ENCODE data around the gene TTLL3. TPM values are rescaled to one million over a fixed set of nuclear protein-coding genes. Genes with fewer than 3 reads are reported as not detected.

TTLL3 gene
- total and polyA plus RNA-seq, 2 of the 8 experiments (the other 6 are each of a cell fraction or from before 2014, with no cell fraction given): 5.9 to 8.9 TPM

DNA sequence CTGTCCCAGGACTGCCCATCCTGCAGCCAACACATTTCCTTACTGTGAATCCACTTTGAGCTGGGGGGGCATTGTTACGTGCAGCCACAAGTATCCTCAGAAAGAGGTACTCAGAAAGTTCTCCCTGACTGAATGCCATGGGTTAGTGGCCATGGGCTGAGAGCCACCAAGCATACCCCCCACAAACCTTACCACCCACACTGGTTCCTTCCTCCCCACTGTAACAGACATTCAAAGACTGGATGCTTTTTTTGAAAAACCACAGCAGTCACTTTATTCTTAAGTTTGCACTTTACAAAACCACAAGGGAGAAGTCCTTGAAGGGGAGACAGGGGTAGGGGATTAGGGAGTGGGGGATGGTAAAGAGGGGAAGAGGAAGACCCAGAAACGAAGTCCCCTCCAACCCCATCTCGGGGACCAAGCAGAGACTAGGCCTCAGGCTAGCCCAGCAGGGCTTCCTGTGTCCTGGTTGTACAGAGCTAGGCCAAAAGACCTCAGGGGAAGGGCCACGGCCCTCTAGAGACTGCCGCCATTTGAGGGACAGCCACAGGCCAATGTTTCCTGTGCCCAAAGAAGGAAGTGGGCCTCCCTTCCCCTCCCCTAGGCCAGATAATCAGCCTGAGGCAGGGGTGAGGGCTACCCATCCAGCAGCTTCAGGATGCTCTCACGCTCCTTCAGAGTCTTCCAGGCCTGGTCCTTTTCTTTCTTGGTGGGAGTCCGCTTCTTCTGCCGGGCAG lies 30.2 kb upstream of the TTLL3 start:
- Histone ChIP-seq H3K9ac (replicated peaks in 1 of 4; ENCODE audit: extremely low read depth in 1 of 4, low read depth in 3 of 4, low read length in 3 of 4) (no peak overlapping the region), H3K4me3 (ENCODE audit: extremely low read depth in 1 of 4, insufficient read depth in 2 of 4, low read depth in 3 of 4, low read length in 4 of 4) (no peak overlapping the region), H3K56ac (replicated peaks; ENCODE audit: insufficient read length, low read depth, low read length) (no peak overlapping the region), H2BK120ac (replicated peaks; ENCODE audit: low read depth, low read length) (no peak overlapping the region), H3K4me1 (replicated peaks in 1 of 4; ENCODE audit: control insufficient read depth in 3 of 4, insufficient read depth in 4 of 4, low read length in 3 of 4) (no peaks in the 10 kb centered on the region), H3K36me3 (ENCODE audit: control insufficient read depth in 2 of 4, insufficient read depth in 4 of 4, low read length in 3 of 4) (peaks cover 2 to 26% (median 17%) of the 10 kb centered on the region in 4 experiments), H3K23me2 (ENCODE audit: low read depth, low read length) (no peaks in the 10 kb centered on the region; the same call in 1 of the 2 replicates), H4K20me1 (replicated peaks in 1 of 2; ENCODE audit: control insufficient read depth in 1 of 2, insufficient read depth in 2 of 2, low read length in 2 of 2) (no peaks in the 10 kb centered on the region), H2BK5ac (ENCODE audit: low read depth, low read length) (no peak overlapping the region), H4K5ac (ENCODE audit: insufficient read length, low read depth, low read length) (no peak overlapping the region), H2BK20ac (ENCODE audit: low read length) (no peak overlapping the region), H3K79me2 (ENCODE audit: control insufficient read depth in 1 of 2, insufficient read depth in 2 of 2, low read length in 2 of 2) (no peaks in the 10 kb centered on the region), H3K4ac (replicated peaks; ENCODE audit: insufficient read length, low read depth, low read length) (no peak overlapping the region), H3K23ac (ENCODE audit: insufficient read length) (no peak overlapping the region), H2BK15ac (ENCODE audit: low read length) (no peak overlapping the region), H3K14ac (ENCODE audit: insufficient read length) (no peak overlapping the region), H3K79me1 (ENCODE audit: low read depth, low read length) (no peaks in the 10 kb centered on the region), H2AFZ (ENCODE audit: low read length) (no peak overlapping the region), H2BK12ac (ENCODE audit: low read depth, low read length) (no peak overlapping the region), H3K27me3 (replicated peaks in 1 of 4; ENCODE audit: control insufficient read depth in 3 of 4, extremely low read depth in 1 of 4, insufficient read depth in 3 of 4, low read length in 3 of 4) (peaks cover 0 to 3% (median 0%) of the 10 kb centered on the region in 4 experiments; a peak in 1 of 7 replicates), H2AK5ac (ENCODE audit: low read depth, low read length) (no peak overlapping the region), H3K27ac (ENCODE audit: low read depth, low read length) (no peak overlapping the region), H3K18ac (ENCODE audit: extremely low read depth, low read length) (no peak overlapping the region), H3K4me2 (ENCODE audit: insufficient read depth in 1 of 2, low read depth in 2 of 2, low read length in 2 of 2) (no peak overlapping the region), H4K8ac (ENCODE audit: extremely low read depth, insufficient read depth, low read length) (no peak overlapping the region), H3K9me3 (ENCODE audit: insufficient read depth in 2 of 2, low read depth in 1 of 2, low read length in 1 of 2) (no peaks in the 10 kb centered on the region), H4K91ac (replicated peaks; ENCODE audit: insufficient read length, low read length) (no peak overlapping the region)
- CTCF ChIA-PET (ENCODE audit: partially characterized antibody): interaction anchor here (0.6 to 3.9 kb wide), 3 partner anchors 11 to 791 kb away, joined by 3 to 11 read pairs (median 4); no protein-coding TSS in a partner anchor
- no peak for TF ChIP-seq CHD1 (IDR thresholded peaks at IDR 0.05; ENCODE audit: low read depth, low read length)
- no peak for TF ChIP-seq SUZ12 (IDR thresholded peaks at IDR 0.05; ENCODE audit: low read length)
- no peak for TF ChIP-seq BACH1 (IDR thresholded peaks at IDR 0.05; ENCODE audit: low read length)
- no peak for TF ChIP-seq POLR2AphosphoS5 (IDR thresholded peaks at IDR 0.05; ENCODE audit: low read depth, low read length)
- no peak for TF ChIP-seq EZH2 (IDR thresholded peaks at IDR 0.05; ENCODE audit: low read depth, low read length, severe bottlenecking)
- TF ChIP-seq SIN3A (conservative IDR thresholded peaks at IDR 0.05 in 1 of 2, IDR thresholded peaks at IDR 0.05 in 1 of 2; ENCODE audit: low read depth in 1 of 2, low read length in 2 of 2): no peak
- no peak for TF ChIP-seq NANOG (IDR thresholded peaks at IDR 0.05; ENCODE audit: insufficient read depth, low read depth, low read length, poor library complexity, severe bottlenecking)
- TF ChIP-seq RXRA (IDR thresholded peaks at IDR 0.05; ENCODE audit: insufficient read depth, low read depth, low read length): no peak
- POLR2A ChIA-PET (ENCODE audit: partially characterized antibody): interaction anchor here (0.6 to 2.3 kb wide), 6 partner anchors 8 to 511 kb away, joined by 3 to 7 read pairs (median 4); no protein-coding TSS in a partner anchor
- DNase-seq (ENCODE audit: low read depth in 1 of 2, low spot score in 2 of 2) (no peak), FAIRE-seq (no peak)
- 81% methylated on average over 5 of the region's 8 CpGs; no CpG with 5 or more reads in 1 of the 2 experiments for WGBS, 2 experiments (ENCODE audit: extremely low coverage in 1 of 2, insufficient coverage in 1 of 2, insufficient read length in 1 of 2, insufficient replicate concordance in 2 of 2, low coverage in 1 of 2, low lambda C conversion rate in 2 of 2, missing lambda C conversion rate in 1 of 2)

Data from H1 (cell line).